SU-DHL-6 (cell line): ENCODE data around the gene TMEM163.

ENCODE experiments used
- EZH2phosphoT487 ChIP-seq: fragments of 200-600 bp; sonication (generic), shearing (Covaris generic); conservative IDR thresholded peaks from 2 replicates; pipeline ENCODE4 v1.6.1; 2018; ENCODE audit warnings: mild to moderate bottlenecking, antibody characterized with exemption, low read length, moderate library complexity, mixed read lengths
- TF ChIP-seq, protein P1 (sequence below): fragments of 200-600 bp; sonication (generic); IDR thresholded peaks from one replicate; pipeline ENCODE4 v1.5.1; 2017; ENCODE audit warnings: antibody characterized with exemption, mild to moderate bottlenecking, low read length, moderate library complexity; ENCODE audit not compliant: insufficient read depth, poor library complexity, severe bottlenecking

GRCh38 chr2:134435505-134435904 lies 283.3 kb downstream of the TMEM163 start:
- TF ChIP-seq, protein P1, sequence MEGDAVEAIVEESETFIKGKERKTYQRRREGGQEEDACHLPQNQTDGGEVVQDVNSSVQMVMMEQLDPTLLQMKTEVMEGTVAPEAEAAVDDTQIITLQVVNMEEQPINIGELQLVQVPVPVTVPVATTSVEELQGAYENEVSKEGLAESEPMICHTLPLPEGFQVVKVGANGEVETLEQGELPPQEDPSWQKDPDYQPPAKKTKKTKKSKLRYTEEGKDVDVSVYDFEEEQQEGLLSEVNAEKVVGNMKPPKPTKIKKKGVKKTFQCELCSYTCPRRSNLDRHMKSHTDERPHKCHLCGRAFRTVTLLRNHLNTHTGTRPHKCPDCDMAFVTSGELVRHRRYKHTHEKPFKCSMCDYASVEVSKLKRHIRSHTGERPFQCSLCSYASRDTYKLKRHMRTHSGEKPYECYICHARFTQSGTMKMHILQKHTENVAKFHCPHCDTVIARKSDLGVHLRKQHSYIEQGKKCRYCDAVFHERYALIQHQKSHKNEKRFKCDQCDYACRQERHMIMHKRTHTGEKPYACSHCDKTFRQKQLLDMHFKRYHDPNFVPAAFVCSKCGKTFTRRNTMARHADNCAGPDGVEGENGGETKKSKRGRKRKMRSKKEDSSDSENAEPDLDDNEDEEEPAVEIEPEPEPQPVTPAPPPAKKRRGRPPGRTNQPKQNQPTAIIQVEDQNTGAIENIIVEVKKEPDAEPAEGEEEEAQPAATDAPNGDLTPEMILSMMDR, result no peak
- TF ChIP-seq EZH2phosphoT487, result no peak
